DOHH2 (cell line): ENCODE measurements around the gene ABI3.

Experiments
- H3F3A ChIP-seq: fragments of 200-600 bp; sonication (generic), shearing (Covaris generic); 2 replicates; pipeline ENCODE4 v1.6.0; 2016; ENCODE audit warnings: antibody characterized with exemption, mild to moderate bottlenecking; ENCODE audit not compliant: control insufficient read depth, insufficient read depth
- H3K27ac ChIP-seq: fragments of 200-600 bp; sonication (generic); 2 replicates; pipeline ENCODE4 v1.5.1; 2014; ENCODE audit warnings: low read depth, mild to moderate bottlenecking, low read length, moderate library complexity
- H3K27me3 ChIP-seq: fragments of 200-600 bp; sonication (generic); 2 replicates; pipeline ENCODE4 v1.6.1; 2014; ENCODE audit warnings: mild to moderate bottlenecking, low read length, mixed read lengths; ENCODE audit not compliant: control insufficient read depth
- H3K36me3 ChIP-seq: fragments of 200-600 bp; sonication (generic); 2 replicates; pipeline ENCODE4 v1.6.1; 2014; ENCODE audit warnings: mild to moderate bottlenecking, low read length, moderate library complexity, mixed read lengths; ENCODE audit not compliant: control insufficient read depth
- H3K4me1 ChIP-seq: fragments of 200-600 bp; sonication (generic); 2 replicates; pipeline ENCODE4 v1.6.1; 2014; ENCODE audit warnings: mild to moderate bottlenecking, low read length, mixed read lengths; ENCODE audit not compliant: control insufficient read depth
- H3K4me2 ChIP-seq: fragments of 200-600 bp; sonication (generic); 2 replicates; pipeline ENCODE4 v1.6.0; 2014; ENCODE audit warnings: mild to moderate bottlenecking, low read length, moderate library complexity
- H3K4me3 ChIP-seq: fragments of 200-600 bp; sonication (generic); 2 replicates; pipeline ENCODE4 v1.5.1; 2014; ENCODE audit warnings: mild to moderate bottlenecking, low read length, mixed read lengths
- H3K79me2 ChIP-seq: fragments of 200-600 bp; sonication (generic); 2 replicates; pipeline ENCODE4 v1.6.1; 2014; ENCODE audit warnings: mild to moderate bottlenecking, low read length, mixed read lengths; ENCODE audit not compliant: control insufficient read depth
- H3K9me2 ChIP-seq: fragments of 200-600 bp; sonication (generic); replicated peaks from 2 replicates; pipeline ENCODE4 v1.6.1; 2014; ENCODE audit warnings: mild to moderate bottlenecking, low read length, mixed read lengths; ENCODE audit not compliant: control insufficient read depth
- H3K9me3 ChIP-seq: fragments of 200-600 bp; sonication (generic); 2 replicates; pipeline ENCODE4 v1.6.1; 2014; ENCODE audit warnings: antibody characterized with exemption, low read length, mixed read lengths; ENCODE audit not compliant: control insufficient read depth, insufficient read depth
- H4K20me1 ChIP-seq: fragments of 200-600 bp; sonication (generic); 2 replicates; pipeline ENCODE4 v1.6.0; 2014; ENCODE audit warnings: low read depth, mild to moderate bottlenecking, antibody characterized with exemption, low read length, moderate library complexity; ENCODE audit not compliant: control insufficient read depth, insufficient read depth
- EZH2phosphoT487 ChIP-seq: fragments of 200-600 bp; sonication (generic); IDR thresholded peaks from 2 replicates; pipeline ENCODE4 v1.6.1; 2017; ENCODE audit warnings: borderline replicate concordance, mild to moderate bottlenecking, antibody characterized with exemption, low read length, moderate library complexity, mixed read lengths
- TF ChIP-seq, protein P1 (sequence below): fragments of 200-600 bp; sonication (generic); IDR thresholded peaks from one replicate; pipeline ENCODE4 v1.5.1; 2014; ENCODE audit warnings: antibody characterized with exemption, mild to moderate bottlenecking, low read depth, low read length; ENCODE audit not compliant: poor library complexity, severe bottlenecking

The ABI3 gene

DNA sequence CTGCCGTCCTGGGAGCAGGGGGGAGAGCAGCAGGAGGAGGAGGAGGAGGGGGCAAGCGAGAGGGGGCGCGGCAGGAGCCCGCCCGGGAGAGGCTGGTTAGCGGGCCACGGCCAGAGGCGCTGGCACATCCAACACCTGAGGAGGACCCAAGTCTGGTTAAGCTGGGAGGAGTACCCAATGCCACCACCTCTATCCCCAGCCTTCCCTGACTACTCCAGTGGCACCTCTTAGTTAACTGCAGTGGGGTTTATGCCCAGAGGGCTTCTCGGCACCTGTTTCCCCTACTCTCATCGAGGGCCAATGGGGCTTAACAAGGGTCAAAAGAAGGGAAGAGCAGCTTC lies 14.5 kb downstream of the ABI3 start:
- peaks cover 7% of the 10 kb centered on the region; the same call in 1 of the 2 replicates for H3F3A ChIP-seq
- peaks cover 27% of the 10 kb centered on the region for H3K4me1 ChIP-seq
- peaks cover 19% of the 10 kb centered on the region for H3K36me3 ChIP-seq
- no peak overlapping the region for H3K4me2 ChIP-seq
- no peaks in the 10 kb centered on the region for H3K79me2 ChIP-seq
- H3K27ac ChIP-seq, result no peak overlapping the region
- TF ChIP-seq, protein P1, sequence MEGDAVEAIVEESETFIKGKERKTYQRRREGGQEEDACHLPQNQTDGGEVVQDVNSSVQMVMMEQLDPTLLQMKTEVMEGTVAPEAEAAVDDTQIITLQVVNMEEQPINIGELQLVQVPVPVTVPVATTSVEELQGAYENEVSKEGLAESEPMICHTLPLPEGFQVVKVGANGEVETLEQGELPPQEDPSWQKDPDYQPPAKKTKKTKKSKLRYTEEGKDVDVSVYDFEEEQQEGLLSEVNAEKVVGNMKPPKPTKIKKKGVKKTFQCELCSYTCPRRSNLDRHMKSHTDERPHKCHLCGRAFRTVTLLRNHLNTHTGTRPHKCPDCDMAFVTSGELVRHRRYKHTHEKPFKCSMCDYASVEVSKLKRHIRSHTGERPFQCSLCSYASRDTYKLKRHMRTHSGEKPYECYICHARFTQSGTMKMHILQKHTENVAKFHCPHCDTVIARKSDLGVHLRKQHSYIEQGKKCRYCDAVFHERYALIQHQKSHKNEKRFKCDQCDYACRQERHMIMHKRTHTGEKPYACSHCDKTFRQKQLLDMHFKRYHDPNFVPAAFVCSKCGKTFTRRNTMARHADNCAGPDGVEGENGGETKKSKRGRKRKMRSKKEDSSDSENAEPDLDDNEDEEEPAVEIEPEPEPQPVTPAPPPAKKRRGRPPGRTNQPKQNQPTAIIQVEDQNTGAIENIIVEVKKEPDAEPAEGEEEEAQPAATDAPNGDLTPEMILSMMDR, result no peak
- TF ChIP-seq EZH2phosphoT487, result no peak
- H4K20me1 ChIP-seq, result no peaks in the 10 kb centered on the region
- H3K4me3 ChIP-seq, result no peak overlapping the region
- no peaks in the 10 kb centered on the region for H3K9me3 ChIP-seq
- peaks cover 21% of the 10 kb centered on the region for H3K27me3 ChIP-seq
- H3K9me2 ChIP-seq, result no peaks in the 10 kb centered on the region

DNA sequence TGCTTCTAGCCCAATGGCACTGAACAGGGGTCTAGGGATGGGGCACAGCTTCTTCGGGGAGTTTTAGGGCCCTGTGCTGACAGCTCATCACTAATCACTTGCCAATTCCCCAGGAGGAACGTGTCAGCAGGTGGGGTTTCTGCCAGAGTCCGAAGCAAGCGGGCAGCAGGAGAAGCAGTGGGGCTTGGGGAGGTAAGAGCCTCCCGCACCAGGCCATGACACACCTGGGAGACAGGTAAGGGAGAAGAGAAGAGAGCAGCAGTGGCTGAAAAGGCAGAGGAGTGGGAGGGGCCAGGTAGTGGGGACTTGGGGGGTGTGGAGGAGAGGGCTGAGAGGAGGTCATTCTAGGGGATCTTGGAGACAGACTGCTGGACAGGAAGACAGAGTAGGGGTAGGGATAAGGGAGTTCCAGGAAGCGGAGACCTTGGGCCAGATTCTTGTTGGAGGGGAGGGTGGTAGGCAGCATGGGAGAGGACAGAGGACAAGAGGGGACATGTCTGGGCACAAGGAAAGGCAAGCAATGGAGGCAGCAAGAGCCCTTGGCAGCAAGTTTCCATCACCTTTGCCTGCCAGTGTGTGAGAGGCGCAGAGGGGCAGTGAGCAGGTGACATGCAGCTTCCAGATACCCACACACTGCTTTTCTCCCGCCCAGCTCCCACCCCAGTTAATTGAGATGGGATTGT lies 15.2 kb downstream of the ABI3 start:
- H3K27me3 ChIP-seq, result peaks cover 27% of the 10 kb centered on the region
- H3K4me2 ChIP-seq, result no peak overlapping the region
- no peaks in the 10 kb centered on the region for H4K20me1 ChIP-seq
- no peaks in the 10 kb centered on the region for H3K9me3 ChIP-seq
- H3K9me2 ChIP-seq, result no peaks in the 10 kb centered on the region
- H3K36me3 ChIP-seq, result peaks cover 14% of the 10 kb centered on the region
- no peak for TF ChIP-seq EZH2phosphoT487
- TF ChIP-seq, protein P1, result no peak
- peaks cover 7% of the 10 kb centered on the region; the same call in 1 of the 2 replicates for H3F3A ChIP-seq
- no peak overlapping the region for H3K4me3 ChIP-seq
- H3K79me2 ChIP-seq, result no peaks in the 10 kb centered on the region
- H3K27ac ChIP-seq, result no peak overlapping the region
- H3K4me1 ChIP-seq, result peaks cover 32% of the 10 kb centered on the region

DNA sequence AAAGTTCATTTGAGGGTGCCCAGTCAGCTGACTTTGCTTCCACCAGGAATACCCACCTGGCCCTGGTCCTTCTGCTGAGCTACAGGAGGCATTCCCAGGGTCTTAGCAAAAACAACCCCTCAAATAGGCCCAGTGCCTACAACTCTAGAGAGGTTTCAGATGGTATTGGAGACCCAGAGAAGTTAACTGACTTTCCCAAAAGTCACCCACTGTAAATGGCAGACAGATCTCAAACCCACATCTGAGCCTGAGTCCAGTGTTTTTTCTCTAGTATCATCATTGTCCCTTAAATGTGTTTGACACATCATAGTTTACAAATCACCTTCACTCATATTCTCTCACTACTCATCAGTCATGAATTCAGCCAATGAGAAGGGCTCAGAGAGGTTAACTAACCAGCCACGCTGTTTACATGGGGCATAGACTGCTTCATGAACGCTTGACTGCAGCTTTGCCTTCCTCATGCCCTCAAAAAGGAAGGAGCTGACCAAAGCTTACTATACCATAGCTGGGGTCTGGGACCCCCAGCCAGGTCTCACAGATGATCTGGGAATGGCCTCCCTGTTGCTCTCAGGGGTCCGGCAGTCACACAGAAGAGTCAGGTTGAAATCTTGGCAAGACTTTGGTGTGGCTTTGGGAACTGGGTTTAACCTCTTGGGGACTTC lies 16.4 kb downstream of the ABI3 start:
- Histone ChIP-seq H4K20me1 (no peaks in the 10 kb centered on the region), H3K9me2 (no peaks in the 10 kb centered on the region), H3K4me2 (no peak overlapping the region), H3K36me3 (peaks cover 14% of the 10 kb centered on the region), H3K27ac (no peak overlapping the region), H3F3A (0 out of 2 replicates have a peak, but pooled peaks cover 4% of the 10 kb centered on the region), H3K9me3 (no peaks in the 10 kb centered on the region), H3K4me3 (no peak overlapping the region), H3K4me1 (peaks cover 38% of the 10 kb centered on the region), H3K79me2 (no peaks in the 10 kb centered on the region), H3K27me3 (peaks cover 37% of the 10 kb centered on the region)
- TF ChIP-seq EZH2phosphoT487, result no peak
- TF ChIP-seq, protein P1, result no peak
